Occipital lobe (tissue), 2 donors: ENCODE data around the gene ALCAM. TPM values are rescaled to one million over a fixed set of nuclear protein-coding genes. Genes with fewer than 3 reads are reported as not detected.
A peak's percentile ranks its signal among the peaks of the same experiment; 100 is the strongest.

Experiments
- DNase-seq: peaks from one replicate; lab custom pipeline; 2025; lab: John Stamatoyannopoulos, UW
- total RNA-seq: library from RNA; depleted of rRNA; stranded (reverse); fragments of >200 nt; gene quantifications from one replicate; pipeline ENCODE4 v1.2.3, GENCODE V29; 2014

ALCAM gene
- total RNA-seq, 1 donor from 2014 or later: 119 TPM

- no peak for DNase-seq
These were observed 116.8 kb downstream of the ALCAM start for GRCh38 chr3:105483476-105483875.

- DNase-seq: no peak
These were observed 123.3 kb downstream of the ALCAM start for GRCh38 chr3:105490045-105490444.

- no peak for DNase-seq
These were observed 126.7 kb downstream of the ALCAM start for GRCh38 chr3:105493305-105493892.

GRCh38 chr3:105495021-105495420, 128.3 kb downstream of the ALCAM start:
- DNase-seq: no peak

- no peak for DNase-seq
These were observed 129.6 kb downstream of the ALCAM start for GRCh38 chr3:105496343-105496742.

- DNase-seq: no peak
These were observed 130.7 kb downstream of the ALCAM start for GRCh38 chr3:105497386-105497785.

GRCh38 chr3:105499961-105500360, 133.3 kb downstream of the ALCAM start:
- DNase-seq: no peak

GRCh38 chr3:105502333-105502732, 135.6 kb downstream of the ALCAM start:
- DNase-seq: no peak

GRCh38 chr3:105503191-105503593, 136.5 kb downstream of the ALCAM start:
- DNase-seq: no peak

GRCh38 chr3:105504440-105504951, 137.8 kb downstream of the ALCAM start:
- no peak for DNase-seq

- DNase-seq: no peak
These were observed 138.5 kb downstream of the ALCAM start for GRCh38 chr3:105505170-105505569.

GRCh38 chr3:105511031-105511430, 144.3 kb downstream of the ALCAM start:
- DNase-seq: no peak

GRCh38 chr3:105512061-105512460, 145.4 kb downstream of the ALCAM start:
- DNase-seq: no peak

GRCh38 chr3:105513042-105513441, 146.3 kb downstream of the ALCAM start:
- no peak for DNase-seq

- DNase-seq: no peak
These were observed 147.2 kb downstream of the ALCAM start for GRCh38 chr3:105513886-105514285.

GRCh38 chr3:105515372-105515771, 148.7 kb downstream of the ALCAM start:
- DNase-seq: no peak

- no peak for DNase-seq
These were observed 150.3 kb downstream of the ALCAM start for GRCh38 chr3:105516972-105517371.

- DNase-seq: no peak
These were observed 151.5 kb downstream of the ALCAM start for GRCh38 chr3:105518203-105518602.

- DNase-seq: no peak
These were observed 152.2 kb downstream of the ALCAM start for GRCh38 chr3:105518806-105519418.

- DNase-seq: no peak
These were observed 155.1 kb downstream of the ALCAM start for GRCh38 chr3:105521770-105522169.

- no peak for DNase-seq
These were observed 156.8 kb downstream of the ALCAM start for GRCh38 chr3:105523501-105523900.

GRCh38 chr3:105525531-105525930, 158.8 kb downstream of the ALCAM start:
- DNase-seq: no peak

- DNase-seq: peak; percentile 19
These were observed 159.8 kb downstream of the ALCAM start for GRCh38 chr3:105526360-105527111.
